Left renal pelvis (tissue), 4 donors: ENCODE data around the gene HCN4. TPM values are rescaled to one million over a fixed set of nuclear protein-coding genes. Genes with fewer than 3 reads are reported as not detected.

Experiments used
- polyA plus RNA-seq, 4 donors: library from polyadenylated mRNA; unstranded; fragments of 120-200 nt; gene quantifications; one replicate each; pipeline ENCODE4 v1.2.1, GENCODE V29; 2013; ENCODE audit not compliant: insufficient read length in 4 of 4

HCN4 gene
- polyA plus RNA-seq, 4 donors, result 0.15 to 1.3 (median 0.93) TPM

Other genes with a start within 250 kb of the HCN4 start
- not detected for gene REC114, start 74.2 kb upstream of the HCN4 start, polyA plus RNA-seq